Gastrocnemius medialis (tissue), 4 donors: ENCODE results near the gene RGS19.

Experiments
- POLR2A ChIP-seq, 2 donors: fragments of 450-650 bp; IDR thresholded peaks; one replicate each; pipeline ENCODE4 v1.6.1; 2017; ENCODE audit warnings: antibody characterized with exemption in 2 of 2, mild to moderate bottlenecking in 2 of 2, moderate library complexity in 2 of 2
- TF ChIP-seq, protein P1 (sequence below), 5 experiments: fragments of 450-650 bp in 3 of 5; fragments of 200-600 bp in 2 of 5; sonication (generic) in 2 of 5; IDR thresholded peaks in 4 of 5; conservative IDR thresholded peaks in 1 of 5; 1 replicate in 4 of 5; 2 replicates in 1 of 5; pipeline ENCODE4 v1.5.1; 2016 to 2019; ENCODE audit warnings: antibody characterized with exemption in 5 of 5, mild to moderate bottlenecking in 3 of 5, moderate library complexity in 3 of 5

DNA sequence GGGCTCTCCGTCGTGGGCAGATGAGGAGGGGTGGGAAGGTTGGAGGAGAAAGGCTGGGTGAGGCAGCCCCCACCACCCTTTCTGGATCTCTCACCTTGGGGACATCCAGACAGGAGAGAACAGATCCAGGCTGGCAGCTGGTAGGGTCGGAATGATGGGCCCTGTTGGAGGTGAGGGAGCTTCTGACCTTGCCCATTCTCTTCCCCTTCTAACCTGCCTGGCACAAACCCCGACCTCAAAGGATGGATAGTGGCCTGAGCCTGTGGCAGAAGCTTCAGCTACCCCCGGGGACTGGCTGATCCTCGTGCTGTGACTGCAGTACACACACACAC, 34.1 kb upstream of the RGS19 start:
- TF ChIP-seq, protein P1, sequence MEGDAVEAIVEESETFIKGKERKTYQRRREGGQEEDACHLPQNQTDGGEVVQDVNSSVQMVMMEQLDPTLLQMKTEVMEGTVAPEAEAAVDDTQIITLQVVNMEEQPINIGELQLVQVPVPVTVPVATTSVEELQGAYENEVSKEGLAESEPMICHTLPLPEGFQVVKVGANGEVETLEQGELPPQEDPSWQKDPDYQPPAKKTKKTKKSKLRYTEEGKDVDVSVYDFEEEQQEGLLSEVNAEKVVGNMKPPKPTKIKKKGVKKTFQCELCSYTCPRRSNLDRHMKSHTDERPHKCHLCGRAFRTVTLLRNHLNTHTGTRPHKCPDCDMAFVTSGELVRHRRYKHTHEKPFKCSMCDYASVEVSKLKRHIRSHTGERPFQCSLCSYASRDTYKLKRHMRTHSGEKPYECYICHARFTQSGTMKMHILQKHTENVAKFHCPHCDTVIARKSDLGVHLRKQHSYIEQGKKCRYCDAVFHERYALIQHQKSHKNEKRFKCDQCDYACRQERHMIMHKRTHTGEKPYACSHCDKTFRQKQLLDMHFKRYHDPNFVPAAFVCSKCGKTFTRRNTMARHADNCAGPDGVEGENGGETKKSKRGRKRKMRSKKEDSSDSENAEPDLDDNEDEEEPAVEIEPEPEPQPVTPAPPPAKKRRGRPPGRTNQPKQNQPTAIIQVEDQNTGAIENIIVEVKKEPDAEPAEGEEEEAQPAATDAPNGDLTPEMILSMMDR (IDR thresholded peaks at IDR 0.05 in 4 of 5, conservative IDR thresholded peaks at IDR 0.05 in 1 of 5), result no peak
- no peak for TF ChIP-seq POLR2A (IDR thresholded peaks at IDR 0.05)
